H7 (cell line): ENCODE measurements around the gene SEMA4C. TPM values are rescaled to one million over a fixed set of nuclear protein-coding genes. Genes with fewer than 3 reads are reported as not detected.

Experiments used
- DNase-seq: peaks from one replicate; pipeline ENCODE4 v3.0.0; 2012
- H3K27me3 ChIP-seq: 2 replicates; pipeline ENCODE4 v1.6.0; 2011; ENCODE audit warnings: mild to moderate bottlenecking, low read length; ENCODE audit not compliant: control insufficient read depth, insufficient read depth
- H3K36me3 ChIP-seq: replicated peaks from 2 replicates; pipeline ENCODE4 v1.5.1; 2011; ENCODE audit warnings: low read length; ENCODE audit not compliant: control insufficient read depth, insufficient read depth
- H3K4me3 ChIP-seq: 2 replicates; pipeline ENCODE4 v1.5.1; 2011; ENCODE audit warnings: low read depth, mild to moderate bottlenecking, control low read depth, low read length, moderate library complexity; ENCODE audit not compliant: insufficient read depth
- total RNA-seq: library from RNA; depleted of rRNA; stranded (reverse); fragments of >200 nt; shearing (Covaris generic); gene quantifications from 2 replicates; pipeline ENCODE4 v1.2.3, GENCODE V29; 2014

SEMA4C gene
- total RNA-seq, 1 experiment from 2014 or later = 100 TPM

DNA sequence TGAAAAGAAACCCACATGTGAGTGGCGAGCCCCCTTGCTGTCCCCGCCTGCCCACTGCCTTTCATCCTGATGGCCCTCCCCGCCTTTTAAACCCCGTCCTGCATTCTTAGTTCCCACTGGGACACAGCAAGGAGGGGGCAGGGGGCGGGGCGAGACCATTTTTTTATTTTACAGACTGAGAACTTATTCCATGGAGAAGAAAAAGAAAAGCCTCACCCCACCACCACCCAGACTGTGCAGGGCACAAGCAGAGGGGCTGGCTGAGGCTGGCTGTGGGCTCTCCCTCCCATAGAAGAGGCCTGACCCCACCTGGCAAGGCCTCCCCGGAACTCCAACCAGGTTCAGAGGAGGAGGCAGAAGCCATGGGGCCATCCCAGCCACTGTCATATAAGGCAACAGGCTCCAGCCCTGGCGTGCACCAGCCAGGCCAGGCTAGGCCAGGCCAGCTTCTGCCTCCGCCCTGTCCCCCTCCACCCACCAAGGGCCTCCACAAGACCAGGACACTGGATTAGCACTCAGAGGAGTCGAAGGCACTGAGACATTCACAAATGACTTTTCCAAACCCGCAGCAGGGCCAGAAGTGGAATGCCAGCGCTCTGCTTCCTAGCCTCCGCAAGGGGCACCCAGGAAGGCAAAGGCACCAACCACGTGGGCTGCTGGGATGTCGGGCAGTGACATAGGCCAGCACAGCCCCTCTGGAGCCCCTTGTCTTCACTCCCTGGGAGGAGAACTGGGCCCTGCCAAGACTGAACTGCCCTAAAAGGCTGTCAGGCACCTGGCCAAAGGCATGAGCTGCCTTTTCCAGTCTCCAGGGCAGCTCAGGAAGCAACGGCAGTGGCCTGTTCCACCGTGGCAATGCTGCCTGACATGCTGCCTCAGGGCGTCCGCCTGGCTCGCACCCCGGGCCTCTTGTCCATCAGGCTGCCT, 37.5 kb upstream of the SEMA4C start:
- no peak overlapping the region for H3K4me3 ChIP-seq
- no peaks in the 10 kb centered on the region for H3K36me3 ChIP-seq
- H3K27me3 ChIP-seq = peaks cover under 1% of the 10 kb centered on the region; the same call in 1 of the 2 replicates
- DNase-seq = peak; percentile 94

DNA sequence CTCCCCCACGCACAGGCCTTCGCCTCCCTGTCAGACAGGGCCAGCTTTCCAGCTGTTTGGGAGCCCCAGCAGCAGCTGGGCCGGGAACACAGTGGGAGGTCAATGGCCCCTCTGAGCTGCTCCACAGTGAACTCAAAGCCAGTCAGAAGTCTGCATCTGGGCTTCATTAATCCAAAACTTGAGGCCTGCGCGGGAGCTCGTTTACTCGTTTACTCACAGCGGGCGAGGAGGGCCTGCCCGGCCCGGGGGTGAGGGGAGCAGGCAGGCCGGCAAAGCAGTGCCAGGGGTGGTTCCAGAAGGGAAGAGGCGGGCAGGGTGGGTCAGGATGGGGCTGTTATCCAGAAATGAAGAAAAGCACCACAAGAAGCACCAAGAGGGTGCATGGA, 36.8 kb upstream of the SEMA4C start:
- no peak overlapping the region for H3K4me3 ChIP-seq
- no peaks in the 10 kb centered on the region for H3K36me3 ChIP-seq
- no peaks in the 10 kb centered on the region; the same call in 1 of the 2 replicates for H3K27me3 ChIP-seq
- DNase-seq = peak; percentile 91

DNA sequence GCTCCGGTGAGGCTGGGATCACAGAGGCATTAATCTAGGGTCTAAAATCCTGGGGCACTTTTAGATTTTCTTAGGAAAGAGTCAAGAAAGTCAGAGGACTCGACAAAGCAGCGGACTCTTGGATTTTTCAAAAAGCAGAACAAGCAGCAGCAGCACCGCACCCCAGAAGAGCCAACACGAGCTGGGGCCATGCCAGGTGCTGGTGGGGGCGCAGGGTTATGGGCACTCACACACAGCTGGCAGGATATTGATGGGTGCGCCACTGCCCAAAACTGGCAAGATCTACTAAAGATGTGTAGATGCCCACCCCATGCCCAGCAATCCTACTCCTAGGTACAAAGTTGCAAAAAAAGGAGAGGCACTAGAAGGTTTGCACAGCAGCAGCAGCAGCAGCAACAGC, 33.9 kb upstream of the SEMA4C start:
- DNase-seq = no peak
- H3K4me3 ChIP-seq = no peak overlapping the region

DNA sequence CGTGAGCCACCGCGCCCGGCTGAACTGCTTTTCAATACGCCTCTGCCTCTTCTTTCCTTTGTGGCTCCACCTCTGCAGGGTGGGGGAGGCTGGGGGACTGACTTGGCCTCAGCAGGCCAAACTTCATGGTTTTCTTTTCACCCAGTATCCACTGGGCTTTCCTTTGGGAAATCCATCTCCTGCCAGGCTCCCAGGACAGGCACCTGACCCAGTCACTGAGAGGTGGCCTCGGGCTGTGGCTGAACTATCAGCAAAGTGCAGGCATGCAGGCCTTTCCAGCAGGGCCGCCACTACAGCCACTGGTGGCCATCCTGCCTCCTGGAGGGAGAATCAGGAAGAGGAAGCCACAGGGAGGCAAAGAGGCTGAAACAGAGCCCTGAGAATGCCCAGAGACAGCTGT, 33.4 kb upstream of the SEMA4C start:
- H3K4me3 ChIP-seq = no peak overlapping the region
- no peak for DNase-seq
- no peaks in the 10 kb centered on the region for H3K27me3 ChIP-seq
- H3K36me3 ChIP-seq = no peaks in the 10 kb centered on the region

More for the DNA sequence above, 33.9 kb upstream of the SEMA4C start:
- Histone ChIP-seq H3K27me3 (no peaks in the 10 kb centered on the region), H3K36me3 (no peaks in the 10 kb centered on the region)

DNA sequence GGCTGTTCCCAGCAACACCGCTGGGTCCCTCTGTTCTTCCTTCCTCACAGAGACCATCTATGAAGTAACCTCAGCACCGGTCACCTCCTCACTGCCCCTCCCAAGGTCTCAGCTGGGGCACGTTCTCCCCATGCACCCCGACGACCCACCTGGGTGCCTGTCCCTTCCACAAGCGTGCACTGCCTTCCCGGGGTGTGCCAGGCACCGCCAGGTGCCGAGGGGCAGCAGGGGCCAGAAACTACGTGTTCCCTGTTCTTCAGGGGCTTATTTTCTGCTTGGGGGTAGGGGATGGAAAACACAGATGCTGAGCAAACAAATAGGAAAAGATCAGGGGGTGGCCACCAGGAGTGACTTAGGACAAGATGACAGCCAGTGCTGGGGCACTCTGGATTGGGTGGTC, 30.4 kb upstream of the SEMA4C start:
- Histone ChIP-seq H3K36me3 (no peaks in the 10 kb centered on the region), H3K4me3 (no peak overlapping the region), H3K27me3 (no peaks in the 10 kb centered on the region)
- no peak for DNase-seq

DNA sequence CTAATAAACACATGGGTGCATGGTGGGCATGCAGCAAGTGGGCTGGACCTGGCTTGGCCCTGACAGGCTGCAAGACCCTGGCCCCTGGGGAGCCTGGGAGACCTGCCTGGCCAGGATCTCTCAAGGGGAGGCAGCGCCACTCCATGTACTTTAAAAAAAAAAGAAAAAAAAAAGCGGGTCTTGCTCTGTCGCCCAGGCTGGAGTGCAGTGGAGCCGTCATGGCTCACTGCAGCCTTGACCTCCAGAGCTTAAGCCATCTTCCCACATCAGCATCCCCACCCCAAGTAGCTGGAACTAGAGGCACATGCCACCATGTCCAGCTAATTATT, 29.5 kb upstream of the SEMA4C start:
- no peaks in the 10 kb centered on the region for H3K36me3 ChIP-seq
- no peak overlapping the region for H3K4me3 ChIP-seq
- no peaks in the 10 kb centered on the region for H3K27me3 ChIP-seq
- no peak for DNase-seq

DNA sequence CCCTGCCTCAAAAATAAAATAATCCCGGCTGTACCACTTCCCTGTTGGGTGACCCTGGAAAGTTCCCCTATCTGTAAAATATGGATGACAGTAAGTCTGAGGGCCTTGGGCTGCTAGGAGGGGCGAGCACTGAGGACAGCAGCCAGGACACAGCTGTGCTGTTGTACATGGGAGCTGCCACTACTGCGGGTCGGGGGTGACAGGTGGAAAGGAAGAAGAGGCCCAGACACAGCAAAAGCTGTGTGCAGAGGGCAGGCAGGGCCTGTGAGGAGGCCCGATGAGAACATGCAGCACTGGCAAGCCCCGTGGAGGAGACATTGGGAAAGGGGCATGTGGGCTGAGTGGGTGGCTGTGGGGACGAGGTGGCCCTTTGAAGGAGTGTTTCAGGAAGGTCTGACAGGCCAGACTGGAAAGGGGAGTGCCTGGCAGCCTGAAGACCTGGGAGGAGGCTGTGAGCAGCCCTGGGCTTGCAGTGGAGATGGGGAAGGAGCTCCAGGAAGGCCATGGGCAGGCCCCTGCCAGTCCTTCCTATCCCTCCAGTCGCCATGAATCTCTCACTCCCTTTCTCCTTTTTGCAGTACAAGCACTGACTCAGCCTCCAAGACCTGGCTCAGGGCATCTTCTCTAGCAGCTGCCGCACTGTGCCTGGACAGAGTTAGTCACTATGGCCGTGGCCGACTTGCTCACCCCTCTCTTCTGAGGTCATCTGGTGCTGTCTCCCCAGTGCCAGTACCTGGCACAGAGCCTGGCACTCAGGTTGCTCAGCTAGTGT, 28.9 kb upstream of the SEMA4C start:
- H3K4me3 ChIP-seq = no peak overlapping the region
- no peaks in the 10 kb centered on the region for H3K27me3 ChIP-seq
- no peaks in the 10 kb centered on the region for H3K36me3 ChIP-seq
- no peak for DNase-seq

DNA sequence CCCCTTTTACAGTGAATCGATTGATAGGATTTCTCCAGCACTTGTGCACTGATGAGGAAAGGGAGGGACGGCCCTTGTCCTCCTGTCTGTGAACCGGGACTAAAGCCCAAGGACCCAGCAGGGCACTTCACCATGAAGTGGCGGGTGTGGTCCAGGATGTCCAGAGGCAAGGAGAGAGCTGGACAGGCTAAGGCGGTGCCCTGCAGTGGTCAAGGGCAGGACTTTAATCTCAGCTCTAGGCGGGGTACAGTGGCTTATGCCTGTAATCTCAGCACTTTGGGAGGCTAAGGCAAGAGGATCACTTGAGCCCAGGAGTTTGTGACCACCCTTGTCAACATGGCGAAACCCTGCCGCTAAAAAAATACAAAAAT, 28.2 kb upstream of the SEMA4C start:
- Histone ChIP-seq H3K36me3 (no peaks in the 10 kb centered on the region), H3K4me3 (no peak overlapping the region), H3K27me3 (no peaks in the 10 kb centered on the region)
- DNase-seq = no peak

DNA sequence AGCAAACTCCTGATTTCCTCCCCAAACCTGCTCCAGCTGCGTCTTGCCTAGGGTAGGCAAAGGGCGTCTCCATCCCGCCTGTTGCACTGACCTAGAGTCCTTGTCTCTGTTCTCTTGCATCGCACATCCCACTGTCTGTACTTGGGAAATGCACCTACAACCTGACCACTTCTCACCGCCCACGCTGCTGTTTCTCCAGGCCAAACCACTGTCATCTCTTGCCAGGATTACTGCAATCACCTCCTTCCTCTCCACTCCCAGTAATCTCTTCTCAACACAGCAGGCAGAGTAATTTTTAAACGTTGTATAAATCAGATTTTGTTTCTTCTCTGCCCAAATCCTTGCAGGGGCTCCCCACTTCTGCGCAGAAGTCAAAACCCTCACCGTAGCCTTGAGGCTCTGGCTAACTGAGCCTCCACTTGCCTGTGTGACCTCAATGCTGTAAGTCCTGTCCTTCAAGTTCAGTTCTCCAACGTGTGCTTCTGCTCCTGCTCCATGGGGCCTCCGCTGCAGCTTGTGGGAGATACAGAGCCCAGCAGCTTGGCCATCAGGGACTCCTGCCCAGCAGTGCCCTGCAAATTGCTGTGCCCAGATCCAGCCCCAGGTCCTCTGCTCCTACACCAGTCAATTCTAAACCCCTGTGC, 27.7 kb upstream of the SEMA4C start:
- no peak overlapping the region for H3K4me3 ChIP-seq
- DNase-seq = no peak
- H3K36me3 ChIP-seq = no peaks in the 10 kb centered on the region
- H3K27me3 ChIP-seq = no peaks in the 10 kb centered on the region

DNA sequence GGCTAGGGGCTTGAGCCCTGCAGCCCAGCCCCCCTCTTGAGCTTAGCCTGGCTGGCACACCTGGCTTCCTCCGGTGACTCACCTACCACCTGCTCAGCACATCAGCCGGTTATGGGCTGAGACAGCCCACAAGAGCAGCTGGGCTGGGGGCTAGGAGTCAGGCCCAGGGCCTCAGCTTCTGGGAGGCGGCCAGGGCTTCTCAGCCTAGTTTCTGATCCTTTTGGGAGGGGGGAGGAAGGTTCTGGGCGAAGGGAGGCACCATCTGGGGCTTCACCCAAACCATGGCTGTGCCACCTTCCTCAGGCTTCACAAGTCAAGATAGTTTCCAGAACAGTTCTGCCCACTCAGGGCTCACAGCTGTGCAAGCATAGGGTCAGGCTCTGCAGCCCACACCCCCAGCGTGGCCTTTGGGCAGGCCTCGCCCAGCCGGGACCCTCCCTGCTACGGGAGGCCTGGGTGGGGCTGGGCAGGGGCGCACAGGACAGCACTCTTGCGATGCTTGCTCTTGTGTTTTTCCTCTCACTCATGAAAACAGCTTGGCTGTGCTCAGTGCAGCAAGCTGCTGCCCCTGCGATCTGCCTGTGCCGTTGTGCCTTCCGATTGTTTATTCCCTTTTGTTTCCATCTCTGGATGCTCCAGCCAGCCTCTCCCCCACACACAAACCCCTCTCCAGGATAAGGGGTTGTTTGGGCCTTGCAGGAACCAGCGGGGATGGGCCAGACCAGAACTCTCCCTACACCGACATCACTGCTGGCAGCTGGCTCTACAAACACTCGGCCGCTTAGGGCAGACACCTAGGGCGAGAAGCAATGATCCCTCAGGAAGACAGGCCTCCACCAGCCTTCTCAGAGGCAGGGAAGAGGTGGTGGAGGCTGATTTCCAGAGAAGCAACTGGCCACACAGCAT, 26.1 kb upstream of the SEMA4C start:
- H3K27me3 ChIP-seq = no peaks in the 10 kb centered on the region
- H3K4me3 ChIP-seq = no peak overlapping the region
- peak; percentile 83 for DNase-seq
- H3K36me3 ChIP-seq = no peaks in the 10 kb centered on the region

DNA sequence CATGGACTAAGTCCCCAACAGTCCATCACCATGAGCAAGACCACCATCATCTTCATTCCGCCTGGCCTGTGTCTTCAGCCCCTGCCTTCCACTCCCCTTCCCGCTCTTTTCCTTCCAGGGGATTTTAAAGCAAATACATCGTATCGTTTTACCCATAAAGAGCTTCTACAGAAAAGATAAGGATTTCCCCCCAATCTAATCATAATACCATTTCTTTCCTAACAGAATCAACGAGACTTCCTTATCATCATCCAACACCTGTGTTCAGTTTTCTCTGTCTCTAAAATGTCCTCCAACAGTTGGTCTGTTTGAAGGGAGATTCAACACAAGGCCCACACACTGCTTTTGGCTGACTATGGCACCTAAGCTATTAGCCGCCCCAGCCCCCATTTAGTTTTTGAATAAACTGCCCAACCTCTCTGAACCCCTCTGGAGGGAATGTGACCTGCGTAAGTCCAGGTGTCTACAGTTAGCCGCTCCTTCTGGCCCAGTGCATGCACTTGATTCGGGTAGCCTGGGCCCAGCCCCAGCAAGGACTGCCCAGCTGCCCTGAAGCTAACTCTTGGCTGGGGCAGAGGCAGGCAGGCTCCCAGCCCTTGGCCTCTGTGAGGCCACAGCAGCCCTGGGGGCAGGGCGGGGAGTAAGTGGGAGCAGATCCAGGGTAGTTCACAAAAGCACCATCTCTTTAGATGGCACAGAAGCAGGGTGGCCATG, 25.3 kb upstream of the SEMA4C start:
- Histone ChIP-seq H3K27me3 (no peaks in the 10 kb centered on the region), H3K4me3 (no peak overlapping the region), H3K36me3 (no peaks in the 10 kb centered on the region)
- no peak for DNase-seq

DNA sequence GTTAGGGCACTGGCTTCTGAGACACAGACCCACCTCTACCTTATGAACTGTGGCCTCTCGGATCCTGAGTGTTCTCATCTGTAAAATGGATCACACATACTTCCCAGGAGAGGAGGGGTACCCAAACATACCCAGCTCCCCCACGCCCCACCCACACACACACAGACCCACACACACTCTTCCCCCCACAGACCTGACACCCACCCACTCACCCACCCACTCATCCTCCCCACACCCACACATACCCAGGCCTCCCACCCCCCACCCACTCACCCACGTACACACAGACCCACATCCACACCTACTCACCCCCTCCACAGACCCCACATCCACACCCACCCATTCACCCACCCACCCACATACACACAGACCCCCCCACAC, 24.3 kb upstream of the SEMA4C start:
- Histone ChIP-seq H3K27me3 (no peaks in the 10 kb centered on the region), H3K4me3 (no peak overlapping the region), H3K36me3 (no peaks in the 10 kb centered on the region)
- DNase-seq = no peak

DNA sequence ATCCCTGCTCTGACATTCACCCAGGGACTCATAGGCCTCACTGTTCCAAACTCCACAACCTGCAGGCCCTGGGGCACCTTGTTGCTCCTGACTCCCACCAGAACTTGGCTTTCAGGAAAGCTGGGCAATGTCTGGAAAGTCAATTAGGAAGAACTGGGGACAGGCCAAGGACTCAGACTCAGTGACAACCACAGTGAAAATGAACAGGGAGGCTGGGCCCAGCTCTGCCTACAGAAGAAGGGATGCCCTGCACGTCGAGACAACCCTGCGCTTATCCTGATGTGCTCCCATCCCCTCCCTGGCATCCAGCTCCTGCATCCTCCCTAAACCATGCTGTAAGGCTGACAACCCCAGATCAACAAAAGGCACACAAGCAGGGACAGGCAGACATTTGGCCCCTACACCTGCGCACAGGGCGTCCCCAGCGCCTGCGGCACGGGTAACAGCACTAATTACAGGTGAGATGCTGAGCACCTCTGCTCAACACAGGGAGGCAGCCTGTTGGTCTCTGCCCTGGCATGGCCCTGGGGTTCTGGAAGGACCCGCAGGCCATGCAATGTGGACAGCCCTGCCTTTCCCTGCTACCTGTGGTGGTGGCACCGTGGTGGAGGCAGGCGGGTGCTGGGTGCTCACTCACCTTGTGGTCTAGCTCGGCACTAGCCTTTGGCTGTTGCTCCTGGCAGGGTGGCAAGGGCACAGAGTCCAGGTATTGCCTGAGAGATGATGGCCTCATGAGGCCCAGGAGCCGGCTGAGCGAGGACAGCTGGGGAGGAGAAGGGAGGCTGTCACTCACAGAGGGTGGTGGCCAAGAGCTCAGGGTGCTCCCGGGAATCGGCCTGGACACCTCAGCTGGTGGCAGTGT, 23.6 kb upstream of the SEMA4C start:
- no peaks in the 10 kb centered on the region for H3K36me3 ChIP-seq
- DNase-seq = no peak
- H3K4me3 ChIP-seq = no peak overlapping the region
- no peaks in the 10 kb centered on the region for H3K27me3 ChIP-seq
